GM12878 (cell line): ENCODE measurements around the gene BLTP3B. TPM values are rescaled to one million over a fixed set of nuclear protein-coding genes. Genes with fewer than 3 reads are reported as not detected.
A peak's percentile ranks its signal among the peaks of the same experiment; 100 is the strongest.

Experiments
- ATAC-seq: fragments of 200-7000 bp; cut with Tn5 transposase; 3 replicates; pipeline ENCODE4 v1.9.1; 2020; ENCODE audit warnings: mild to moderate bottlenecking, moderate library complexity
- BruUV-seq: library from RNA; stranded (reverse); fragments of 400-500 nt; replicated peaks from 2 replicates; lab custom pipeline; 2021; lab: Mats Ljungman, UMichigan
- CTCF ChIA-PET: fragments of 300-600 bp; sonication (Branson Sonifier 250); formaldehyde crosslinking; extraction: SDS; loops from one replicate; lab custom pipeline; 2021; ENCODE audit warnings: inconsistent platforms; lab: Yijun Ruan, JAX
- POLR2A ChIA-PET: fragments of 350-600 bp; formaldehyde crosslinking; extraction: SDS; loops from one replicate; lab custom pipeline; 2021; ENCODE audit warnings: inconsistent platforms; lab: Charles Lee
- RAD21 ChIA-PET: fragments of 300-600 bp; sonication (Branson Sonifier 250); formaldehyde crosslinking; loops from one replicate; lab custom pipeline; 2023; ENCODE audit warnings: antibody characterized with exemption; ENCODE audit not compliant: unreplicated experiment; lab: Charles Lee
- SMC1A ChIA-PET: fragments of 300-600 bp; sonication (Branson Sonifier 250); formaldehyde crosslinking; loops from one replicate; lab custom pipeline; 2023; ENCODE audit not compliant: unreplicated experiment, uncharacterized antibody; lab: Charles Lee
- DNase-seq: peaks from one replicate; pipeline ENCODE4 v3.0.0-alpha.2; 2011; ENCODE audit warnings: low read depth, low spot score
- FAIRE-seq: peaks from 3 replicates; lab custom pipeline; 2011; peaks lifted over from hg19 to GRCh38; lab: Jason Lieb, UNC
- H2AFZ ChIP-seq: 2 replicates; pipeline ENCODE4 v1.6.0; 2011; ENCODE audit warnings: low read depth, low read length, control low read depth; ENCODE audit not compliant: control insufficient read depth
- H3K27ac ChIP-seq: 2 replicates; pipeline ENCODE4 v1.5.1; 2011; ENCODE audit warnings: control low read depth; ENCODE audit not compliant: control insufficient read depth, insufficient read depth
- H3K27me3 ChIP-seq, 2 experiments: replicated peaks in 1 of 2; 2 replicates each; pipeline versions ENCODE4 v1.6.0 to v1.6.1; 2011; ENCODE audit warnings: low read length in 1 of 2; ENCODE audit not compliant: control insufficient read depth in 2 of 2, insufficient read depth in 2 of 2
- H3K36me3 ChIP-seq, 2 experiments: 2 replicates each; pipeline ENCODE4 v1.5.1; 2011; ENCODE audit warnings: low read length in 1 of 2; ENCODE audit not compliant: control insufficient read depth in 2 of 2, insufficient read depth in 2 of 2
- H3K4me1 ChIP-seq: 2 replicates; pipeline ENCODE4 v1.6.1; 2011; ENCODE audit warnings: mild to moderate bottlenecking, low read length, moderate library complexity, mixed read lengths; ENCODE audit not compliant: control insufficient read depth, insufficient read depth
- H3K4me2 ChIP-seq: 2 replicates; pipeline ENCODE4 v1.6.0; 2011; ENCODE audit warnings: control low read depth; ENCODE audit not compliant: control insufficient read depth, insufficient read depth
- H3K4me3 ChIP-seq: fragments of 200-600 bp; sonication (generic); 2 replicates; pipeline ENCODE4 v1.5.1; 2016
- H3K79me2 ChIP-seq: 2 replicates; pipeline ENCODE4 v1.6.0; 2011; ENCODE audit warnings: low read length; ENCODE audit not compliant: control insufficient read depth, insufficient read depth
- H3K9ac ChIP-seq: 2 replicates; pipeline ENCODE4 v1.8.0; 2011; ENCODE audit warnings: low read length, control low read depth, mixed read lengths; ENCODE audit not compliant: control insufficient read depth, insufficient read depth
- H3K9me3 ChIP-seq: replicated peaks from 3 replicates; pipeline ENCODE4 v1.5.1; 2011; ENCODE audit warnings: mild to moderate bottlenecking, low read length; ENCODE audit not compliant: control insufficient read depth, insufficient read depth
- H4K20me1 ChIP-seq: 2 replicates; pipeline ENCODE4 v1.6.0; 2011; ENCODE audit not compliant: control insufficient read depth, insufficient read depth
- ATF7 ChIP-seq: fragments of 450-650 bp; IDR thresholded peaks from 2 replicates; pipeline ENCODE4 v1.6.1; 2016; ENCODE audit warnings: low read depth, mild to moderate bottlenecking
- BCL11A ChIP-seq: IDR thresholded peaks from 2 replicates; pipeline ENCODE4 v1.6.1; 2011; ENCODE audit warnings: low read depth, low read length
- BHLHE40 ChIP-seq, 2 experiments: fragments of 450-650 bp in 1 of 2; IDR thresholded peaks; 2 replicates each; pipeline ENCODE4 v1.6.1; 2011 to 2017; ENCODE audit warnings: low read depth in 2 of 2, borderline replicate concordance in 1 of 2, improper control_type of control experiment in 1 of 2, low read length in 1 of 2, mild to moderate bottlenecking in 1 of 2
- CBFB ChIP-seq: IDR thresholded peaks from 2 replicates; pipeline ENCODE4 v1.6.1; 2016; ENCODE audit warnings: antibody characterized with exemption, low read depth
- CREB1 ChIP-seq: IDR thresholded peaks from 2 replicates; pipeline ENCODE4 v1.6.1; 2012; ENCODE audit warnings: low read depth, mild to moderate bottlenecking, inconsistent platforms
- E2F4 ChIP-seq: IDR thresholded peaks from 2 replicates; pipeline ENCODE4 v1.6.1; 2012; ENCODE audit warnings: low read depth, low read length, improper control_type of control experiment
- ELK1 ChIP-seq: IDR thresholded peaks from 2 replicates; pipeline ENCODE4 v1.6.1; 2012; ENCODE audit warnings: low read depth, low read length, improper control_type of control experiment
- GABPA ChIP-seq: IDR thresholded peaks from 2 replicates; pipeline ENCODE4 v1.6.1; 2014; ENCODE audit warnings: antibody characterized with exemption, low read depth, mild to moderate bottlenecking, inconsistent platforms
- IKZF2 ChIP-seq, 2 experiments: fragments of 450-650 bp; IDR thresholded peaks; 2 replicates each; pipeline ENCODE4 v1.6.1; 2017; ENCODE audit warnings: mild to moderate bottlenecking in 2 of 2, moderate library complexity in 2 of 2
- JUNB ChIP-seq: IDR thresholded peaks from 2 replicates; pipeline ENCODE4 v1.6.1; 2016; ENCODE audit warnings: antibody characterized with exemption, mild to moderate bottlenecking
- LARP7 ChIP-seq: fragments of 450-650 bp; IDR thresholded peaks from 2 replicates; pipeline ENCODE4 v1.6.1; 2017; ENCODE audit warnings: mild to moderate bottlenecking
- MTA2 ChIP-seq: fragments of 450-650 bp; IDR thresholded peaks from 2 replicates; pipeline ENCODE4 v1.6.1; 2016; ENCODE audit warnings: low read depth, mild to moderate bottlenecking, moderate library complexity
- NFIC ChIP-seq: IDR thresholded peaks from 2 replicates; pipeline ENCODE4 v1.6.1; 2012; ENCODE audit warnings: low read depth, mild to moderate bottlenecking, inconsistent platforms, low read length, moderate library complexity
- NKRF ChIP-seq: fragments of 450-650 bp; conservative IDR thresholded peaks from 2 replicates; pipeline ENCODE4 v1.6.1; 2017; ENCODE audit warnings: mild to moderate bottlenecking, moderate library complexity
- POLR2A ChIP-seq: IDR thresholded peaks from 2 replicates; pipeline ENCODE4 v1.6.1; 2011; ENCODE audit warnings: low read depth, mild to moderate bottlenecking, low read length
- RAD21 ChIP-seq: IDR thresholded peaks from 2 replicates; pipeline ENCODE4 v1.6.1; 2011; ENCODE audit warnings: mild to moderate bottlenecking, low read depth, low read length, moderate library complexity; ENCODE audit not compliant: insufficient read depth
- RB1 ChIP-seq: fragments of 450-650 bp; formaldehyde crosslinking; IDR thresholded peaks from 2 replicates; pipeline ENCODE4 v1.6.1; 2017; ENCODE audit warnings: mild to moderate bottlenecking, borderline replicate concordance
- RUNX3 ChIP-seq: IDR thresholded peaks from 2 replicates; pipeline ENCODE4 v1.6.1; 2012; ENCODE audit warnings: low read length, inconsistent platforms
- TAF1 ChIP-seq: IDR thresholded peaks from 2 replicates; pipeline ENCODE4 v1.6.1; 2011; ENCODE audit warnings: mild to moderate bottlenecking, low read depth, low read length, borderline replicate concordance
- ZNF622 ChIP-seq: fragments of 450-650 bp; IDR thresholded peaks from 2 replicates; pipeline ENCODE4 v1.6.1; 2017; ENCODE audit warnings: mild to moderate bottlenecking, inconsistent platforms
- WGBS: methylation state at CpG from one replicate; pipeline ENCODE4 v1.1.6; 2016; ENCODE audit warnings: low lambda C conversion rate; ENCODE audit not compliant: insufficient replicate concordance, insufficient coverage; ENCODE audit errors: missing lambda C conversion rate; 5-methylcytosine and 5-hydroxymethylcytosine counted together
- in situ Hi-C: fragments of 300-500 bp; cut with MboI; formaldehyde crosslinking; loops from 9 replicates; pipeline ENCODE4 v1.14.3; 2018; ENCODE audit warnings: mixed read lengths
- intact Hi-C: fragments of 100-400 bp; cut with micrococcal nuclease; formaldehyde crosslinking; loops from one replicate; pipeline ENCODE4 v1.14.2; 2022; ENCODE audit not compliant: unreplicated experiment
- polyA plus RNA-seq, 11 experiments: library from polyadenylated mRNA; depleted of rRNA in 4 of 11; unstranded in 6 of 11; stranded (reverse) in 5 of 11; fragments of >200 nt; fragmentation: Nextera tagmentation in 4 of 11; fragmentation: Illumina TruSeq in 1 of 11; extraction: Ambion mirVana in 4 of 11; extraction: Trizol in 1 of 11; gene quantifications; 1 replicate in 1 of 11; 2 replicates in 10 of 11; pipeline versions ENCODE4 v1.2.1 to v1.2.3, GENCODE V29; 2011 to 2016; ENCODE audit warnings: inconsistent platforms in 2 of 11, missing spikeins in 2 of 11, low read depth in 1 of 11
- total RNA-seq, 4 experiments: library from RNA; depleted of rRNA in 3 of 4; stranded (reverse); fragments of >200 nt in 3 of 4; fragmentation: Illumina TruSeq in 1 of 4; extraction: Trizol in 1 of 4; gene quantifications; 2 replicates each; pipeline versions ENCODE4 v1.2.1 to v1.2.3, GENCODE V29; 2013 to 2021

The BLTP3B gene
- total and polyA plus RNA-seq, 10 of the 15 experiments (the other 5 are each of a cell fraction or from before 2014, with no cell fraction given): 3.6 to 23.6 (median 17.0) TPM

- TF ChIP-seq NKRF (peak; percentile 53), BHLHE40 (IDR thresholded peaks at IDR 0.05; ENCODE audit: borderline replicate concordance in 1 of 2, low read depth in 2 of 2, low read length in 1 of 2) (peak in 1 of 2 experiments; percentile 75; a peak in 3 of 4 replicates), LARP7 (peak; percentile 78), RB1 (peak; percentile 22; the same call in 1 of the 2 replicates)
- TF ChIP-seq, all 136 proteins: peak for 27
Observed at GRCh38 chr12:100141998-100142850, 450 bp downstream of the BLTP3B start (continued).

- no TSS peak for BruUV-seq
- no peak for FAIRE-seq
- H3K27ac ChIP-seq: peak overlapping the region; percentile 94
- CTCF ChIA-PET: no interaction called here
- in situ Hi-C loops (no loop called here), intact Hi-C loops (loop anchor here (5.0 kb wide), 1 partner anchor 126 kb away; the partner anchor contains the start of genes DEPDC4 and SCYL2)
- no peaks in the 10 kb centered on the region for H4K20me1 ChIP-seq
- peak overlapping the region; percentile 61 for H3K4me2 ChIP-seq
- no peaks in the 10 kb centered on the region for H3K36me3 ChIP-seq
- no peak for DNase-seq
- peak overlapping the region; percentile 97 for H3K9ac ChIP-seq
- 0% methylated on average over 6 of the region's 6 CpGs for WGBS
- RAD21 ChIA-PET: no interaction called here
- H2AFZ ChIP-seq: peak overlapping the region; percentile 94
- peaks cover 53% of the 10 kb centered on the region for H3K79me2 ChIP-seq
- H3K4me3 ChIP-seq: peak overlapping the region; percentile 88
- TF ChIP-seq RUNX3 (peak; percentile 69), NFIC (no peak), RAD21 (no peak), ZNF622 (no peak), POLR2A (no peak), MTA2 (no peak), TAF1 (0 out of 2 replicates have a peak, but pooled peaks have one; percentile 16), E2F4 (no peak), BCL11A (no peak), CREB1 (no peak), ELK1 (no peak), IKZF2 (IDR thresholded peaks at IDR 0.05) (no peak), GABPA (no peak), ATF7 (0 out of 2 replicates have a peak, but pooled peaks have one; percentile 12), JUNB (peak; percentile 35; the same call in 1 of the 2 replicates), CBFB (0 out of 2 replicates have a peak, but pooled peaks have one; percentile 29)
- peaks cover 14% of the 10 kb centered on the region for H3K4me1 ChIP-seq
- no peaks in the 10 kb centered on the region for H3K9me3 ChIP-seq
- H3K27me3 ChIP-seq: no peaks in the 10 kb centered on the region
- POLR2A ChIA-PET: no interaction called here
- ATAC-seq: peak; percentile 40
- SMC1A ChIA-PET: no interaction called here
Observed at GRCh38 chr12:100141666-100141997, 1.0 kb downstream of the BLTP3B start.
